WTC11 (cell line): ENCODE measurements around the gene FOXK1. TPM values are rescaled to one million over a fixed set of nuclear protein-coding genes. Genes with fewer than 3 reads are reported as not detected.

Experiments used
- ATAC-seq: fragments of 200-7000 bp; cut with Tn5 transposase; 2 replicates; pipeline ENCODE4 v1.10.0; 2021; ENCODE audit warnings: mild to moderate bottlenecking, moderate library complexity
- CTCF ChIA-PET: fragments of 300-600 bp; sonication (Branson Sonifier 250); formaldehyde crosslinking; loops from one replicate; lab custom pipeline; 2021; ENCODE audit warnings: antibody characterized with exemption; lab: Charles Lee
- POLR2A ChIA-PET: fragments of 350-600 bp; sonication (Branson Sonifier 250); formaldehyde crosslinking; loops from one replicate; lab custom pipeline; 2021; ENCODE audit warnings: antibody characterized with exemption; lab: Charles Lee
- DNase-seq: peaks from one replicate; pipeline ENCODE4 v3.0.0; 2021; ENCODE audit warnings: low spot score
- H3K27ac Mint-ChIP-seq: 2 replicates; pipeline ENCODE4 v1.8.0; 2021; ENCODE audit warnings: mixed read lengths
- H3K27me3 Mint-ChIP-seq: 2 replicates; pipeline ENCODE4 v1.8.0; 2021; ENCODE audit warnings: low read depth, mild to moderate bottlenecking, moderate library complexity, mixed read lengths
- H3K36me3 Mint-ChIP-seq: 2 replicates; pipeline ENCODE4 v1.8.0; 2021; ENCODE audit warnings: mixed read lengths
- H3K4me1 Mint-ChIP-seq: 2 replicates; pipeline ENCODE4 v1.8.0; 2022; ENCODE audit warnings: mixed read lengths
- H3K4me3 Mint-ChIP-seq: 2 replicates; pipeline ENCODE4 v1.8.0; 2021; ENCODE audit warnings: mild to moderate bottlenecking, moderate library complexity, mixed read lengths
- H3K9me3 Mint-ChIP-seq: 2 replicates; pipeline ENCODE4 v1.8.0; 2021; ENCODE audit warnings: mixed read lengths
- CBFB ChIP-seq: sonication (generic); formaldehyde crosslinking; IDR thresholded peaks from 2 replicates; pipeline ENCODE4 v1.8.1; 2022; ENCODE audit warnings: mild to moderate bottlenecking, low read depth, missing genetic modification reagents
- ELF4 ChIP-seq: sonication (generic); formaldehyde crosslinking; IDR thresholded peaks from 2 replicates; pipeline ENCODE4 v1.8.1; 2022; ENCODE audit warnings: low read depth, mild to moderate bottlenecking, moderate library complexity, missing genetic modification reagents
- FOXJ3 ChIP-seq: sonication (generic); formaldehyde crosslinking; IDR thresholded peaks from 2 replicates; pipeline ENCODE4 v1.9.0; 2021; ENCODE audit warnings: missing genetic modification reagents, mild to moderate bottlenecking, borderline replicate concordance
- GABPB1 ChIP-seq: sonication (generic); formaldehyde crosslinking; IDR thresholded peaks from 2 replicates; pipeline ENCODE4 v1.8.1; 2023; ENCODE audit warnings: mild to moderate bottlenecking, missing genetic modification reagents
- HMGA2 ChIP-seq: fragments of 250-450 bp; sonication (Bioruptor Pico); IDR thresholded peaks from 2 replicates; pipeline ENCODE4 v1.4.0; 2021; ENCODE audit warnings: mild to moderate bottlenecking, moderate library complexity
- IRF2 ChIP-seq: sonication (generic); formaldehyde crosslinking; IDR thresholded peaks from 2 replicates; pipeline ENCODE4 v1.8.0; 2022; ENCODE audit warnings: low read depth, missing genetic modification reagents, borderline replicate concordance
- JUN ChIP-seq: sonication (generic); formaldehyde crosslinking; IDR thresholded peaks from 2 replicates; pipeline ENCODE4 v1.8.0; 2023; ENCODE audit warnings: mild to moderate bottlenecking, missing genetic modification reagents
- KAT7 ChIP-seq: sonication (generic); formaldehyde crosslinking; IDR thresholded peaks from 2 replicates; pipeline ENCODE4 v1.8.1; 2023; ENCODE audit warnings: missing genetic modification reagents, mild to moderate bottlenecking, borderline replicate concordance
- MYBL2 ChIP-seq: sonication (generic); formaldehyde crosslinking; IDR thresholded peaks from 2 replicates; pipeline ENCODE4 v1.8.1; 2023; ENCODE audit warnings: mild to moderate bottlenecking, moderate library complexity, missing genetic modification reagents
- TEAD4 ChIP-seq: sonication (generic); formaldehyde crosslinking; IDR thresholded peaks from 2 replicates; pipeline ENCODE4 v1.8.0; 2022; ENCODE audit warnings: mild to moderate bottlenecking, missing genetic modification reagents
- TP53 ChIP-seq: sonication (generic); formaldehyde crosslinking; IDR thresholded peaks from 2 replicates; pipeline ENCODE4 v1.8.1; 2023; ENCODE audit warnings: mild to moderate bottlenecking, missing genetic modification reagents
- ZNF671 ChIP-seq: fragments of 250-450 bp; sonication (Bioruptor Pico); IDR thresholded peaks from 2 replicates; pipeline ENCODE4 v1.8.0; 2021; ENCODE audit warnings: mild to moderate bottlenecking
- total RNA-seq: library from RNA; stranded (reverse); gene quantifications from 3 replicates; pipeline ENCODE4 v1.2.3, GENCODE V29; 2021
- TF ChIP-seq, protein P1 (sequence below): sonication (generic); formaldehyde crosslinking; IDR thresholded peaks from 2 replicates; pipeline ENCODE4 v1.8.1; 2023; ENCODE audit warnings: mild to moderate bottlenecking, missing genetic modification reagents, borderline replicate concordance
- TF ChIP-seq, protein P2 (sequence below): sonication (generic); formaldehyde crosslinking; IDR thresholded peaks from 2 replicates; pipeline ENCODE4 v1.8.0; 2022; ENCODE audit warnings: mild to moderate bottlenecking, missing genetic modification reagents
- TF ChIP-seq, protein P3 (sequence below): sonication (generic); formaldehyde crosslinking; IDR thresholded peaks from 2 replicates; pipeline ENCODE4 v1.8.1; 2022; ENCODE audit warnings: low read depth, missing genetic modification reagents, borderline replicate concordance
- TF ChIP-seq, protein P4 (sequence below): sonication (generic); formaldehyde crosslinking; IDR thresholded peaks from 2 replicates; pipeline ENCODE4 v1.8.0; 2022; ENCODE audit warnings: missing genetic modification reagents
- TF ChIP-seq, protein P5 (sequence below): fragments of 200-600 bp; IDR thresholded peaks from 2 replicates; pipeline ENCODE4 v1.8.0; 2022; ENCODE audit warnings: antibody characterized with exemption

Gene FOXK1
- total RNA-seq, 1 experiment from 2014 or later, result 21.9 TPM

DNA sequence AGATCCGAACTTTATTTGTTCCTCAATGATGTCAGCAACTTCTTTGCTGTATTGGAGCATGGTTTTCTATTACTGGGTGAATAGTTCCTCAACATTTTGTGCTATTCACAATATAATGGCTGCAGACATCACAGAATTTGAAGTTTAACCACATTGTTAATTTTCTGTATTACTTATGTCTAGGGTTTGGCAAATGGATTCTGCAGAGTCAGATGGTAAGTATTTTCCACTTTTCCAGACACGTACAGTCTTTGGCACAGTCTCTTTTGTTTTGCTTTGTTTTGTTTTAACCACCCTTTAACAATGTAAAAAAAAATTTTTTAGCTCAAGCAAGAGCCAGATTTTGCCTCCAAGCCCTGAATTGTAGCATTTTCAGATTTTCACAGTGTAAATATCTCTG, 36.8 kb upstream of the FOXK1 start:
- Mint-ChIP-seq H3K36me3 (peaks cover 3% of the 10 kb centered on the region; the same call in 1 of the 2 replicates), H3K4me3 (no peak overlapping the region), H3K27me3 (peaks cover 30% of the 10 kb centered on the region), H3K4me1 (peaks cover 2% of the 10 kb centered on the region; the same call in 1 of the 2 replicates), H3K27ac (no peak overlapping the region), H3K9me3 (peaks cover 11% of the 10 kb centered on the region)
- ChIA-PET CTCF (no interaction called here), POLR2A (no interaction called here)
- ATAC-seq (no peak), DNase-seq (no peak)
- TF ChIP-seq FOXJ3 (CRISPR knock-in tag) (no peak), GABPB1 (CRISPR knock-in tag) (no peak), JUN (CRISPR knock-in tag) (no peak), TEAD4 (CRISPR knock-in tag) (no peak), ELF4 (CRISPR knock-in tag) (no peak)

DNA sequence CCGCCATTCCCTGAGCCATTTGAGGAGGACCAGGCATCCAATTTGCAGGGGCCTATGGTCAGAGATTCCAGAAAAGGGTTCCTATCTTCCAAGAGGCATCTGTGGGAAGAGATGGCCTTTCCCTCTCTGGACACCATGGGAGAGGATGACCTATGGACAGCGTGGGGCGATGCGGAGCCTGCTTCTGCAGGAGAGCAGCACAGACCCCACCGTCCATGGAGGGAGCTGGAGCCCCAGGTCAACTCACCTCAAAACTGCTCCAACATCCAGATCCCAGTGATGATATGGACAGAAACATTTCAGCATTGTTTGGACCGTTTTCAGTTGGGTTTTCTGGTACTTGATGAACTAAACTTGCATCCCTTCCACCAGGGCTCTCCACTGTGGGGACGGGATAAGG, 34.0 kb upstream of the FOXK1 start:
- Mint-ChIP-seq H3K36me3 (no peaks in the 10 kb centered on the region), H3K27ac (no peak overlapping the region), H3K4me1 (no peaks in the 10 kb centered on the region), H3K9me3 (0 out of 2 replicates have a peak, but pooled peaks cover 4% of the 10 kb centered on the region), H3K4me3 (no peak overlapping the region), H3K27me3 (peaks cover 24% of the 10 kb centered on the region)
- CTCF ChIA-PET, result interaction anchor here (1.6 kb wide), 1 partner anchor 12 kb away, joined by 6 read pairs; no protein-coding TSS in a partner anchor
- ATAC-seq (no peak), DNase-seq (no peak)
- POLR2A ChIA-PET, result no interaction called here
- TF ChIP-seq CBFB (no peak), TP53 (no peak)

DNA sequence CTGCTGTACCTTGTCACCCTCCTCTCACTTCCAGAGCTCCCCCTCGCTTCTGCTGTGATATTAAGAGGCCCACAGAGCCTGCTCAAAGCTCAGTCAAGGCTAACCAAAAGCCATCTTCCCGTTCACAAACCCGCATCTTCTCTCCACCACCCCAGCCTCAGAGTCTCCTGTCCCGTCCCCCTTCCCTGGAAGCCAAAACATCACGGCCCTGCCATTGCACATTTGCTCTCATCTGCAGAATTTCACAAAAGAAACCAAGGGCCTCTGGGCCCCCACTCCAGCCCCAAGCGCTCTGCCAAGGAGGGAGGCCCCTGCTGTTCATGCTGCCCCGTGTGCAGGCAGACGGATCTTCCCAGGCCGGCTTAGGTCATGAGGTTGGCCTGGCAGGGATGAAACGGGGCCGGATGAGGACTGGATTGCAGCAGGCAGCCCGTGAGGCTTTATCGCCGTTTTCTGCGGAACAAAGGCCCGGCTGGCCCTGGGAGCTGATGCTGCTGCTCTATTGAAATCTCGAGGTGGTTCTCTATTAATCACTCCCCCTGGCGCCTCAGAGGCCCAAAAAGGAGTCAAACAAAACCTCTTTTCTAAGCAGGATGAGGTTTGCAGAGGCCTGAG, 31.6 kb upstream of the FOXK1 start:
- no peak overlapping the region for H3K4me3 Mint-ChIP-seq
- no peak overlapping the region for H3K27ac Mint-ChIP-seq
- DNase-seq (peak; percentile 24), ATAC-seq (peak; percentile 65)
- ChIA-PET POLR2A (interaction anchor here (0.9 kb wide), 1 partner anchor 9 kb away, joined by 4 read pairs; no protein-coding TSS in a partner anchor), CTCF (interaction anchor here (0.8 kb wide), 1 partner anchor 142 kb away, joined by 3 read pairs; no protein-coding TSS in a partner anchor)
- H3K9me3 Mint-ChIP-seq, result no peaks in the 10 kb centered on the region
- no peaks in the 10 kb centered on the region for H3K36me3 Mint-ChIP-seq
- H3K27me3 Mint-ChIP-seq, result peaks cover 23% of the 10 kb centered on the region
- H3K4me1 Mint-ChIP-seq, result no peaks in the 10 kb centered on the region
- no peak for TF ChIP-seq ELF4 (CRISPR knock-in tag)
- no peak for TF ChIP-seq MYBL2 (CRISPR knock-in tag)
- no peak for TF ChIP-seq HMGA2 (CRISPR knock-in tag)
- TF ChIP-seq, protein P1, sequence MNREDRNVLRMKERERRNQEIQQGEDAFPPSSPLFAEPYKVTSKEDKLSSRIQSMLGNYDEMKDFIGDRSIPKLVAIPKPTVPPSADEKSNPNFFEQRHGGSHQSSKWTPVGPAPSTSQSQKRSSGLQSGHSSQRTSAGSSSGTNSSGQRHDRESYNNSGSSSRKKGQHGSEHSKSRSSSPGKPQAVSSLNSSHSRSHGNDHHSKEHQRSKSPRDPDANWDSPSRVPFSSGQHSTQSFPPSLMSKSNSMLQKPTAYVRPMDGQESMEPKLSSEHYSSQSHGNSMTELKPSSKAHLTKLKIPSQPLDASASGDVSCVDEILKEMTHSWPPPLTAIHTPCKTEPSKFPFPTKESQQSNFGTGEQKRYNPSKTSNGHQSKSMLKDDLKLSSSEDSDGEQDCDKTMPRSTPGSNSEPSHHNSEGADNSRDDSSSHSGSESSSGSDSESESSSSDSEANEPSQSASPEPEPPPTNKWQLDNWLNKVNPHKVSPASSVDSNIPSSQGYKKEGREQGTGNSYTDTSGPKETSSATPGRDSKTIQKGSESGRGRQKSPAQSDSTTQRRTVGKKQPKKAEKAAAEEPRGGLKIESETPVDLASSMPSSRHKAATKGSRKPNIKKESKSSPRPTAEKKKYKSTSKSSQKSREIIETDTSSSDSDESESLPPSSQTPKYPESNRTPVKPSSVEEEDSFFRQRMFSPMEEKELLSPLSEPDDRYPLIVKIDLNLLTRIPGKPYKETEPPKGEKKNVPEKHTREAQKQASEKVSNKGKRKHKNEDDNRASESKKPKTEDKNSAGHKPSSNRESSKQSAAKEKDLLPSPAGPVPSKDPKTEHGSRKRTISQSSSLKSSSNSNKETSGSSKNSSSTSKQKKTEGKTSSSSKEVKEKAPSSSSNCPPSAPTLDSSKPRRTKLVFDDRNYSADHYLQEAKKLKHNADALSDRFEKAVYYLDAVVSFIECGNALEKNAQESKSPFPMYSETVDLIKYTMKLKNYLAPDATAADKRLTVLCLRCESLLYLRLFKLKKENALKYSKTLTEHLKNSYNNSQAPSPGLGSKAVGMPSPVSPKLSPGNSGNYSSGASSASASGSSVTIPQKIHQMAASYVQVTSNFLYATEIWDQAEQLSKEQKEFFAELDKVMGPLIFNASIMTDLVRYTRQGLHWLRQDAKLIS (CRISPR knock-in tag), result no peak
- no peak for TF ChIP-seq KAT7 (CRISPR knock-in tag)
- TF ChIP-seq, protein P2, sequence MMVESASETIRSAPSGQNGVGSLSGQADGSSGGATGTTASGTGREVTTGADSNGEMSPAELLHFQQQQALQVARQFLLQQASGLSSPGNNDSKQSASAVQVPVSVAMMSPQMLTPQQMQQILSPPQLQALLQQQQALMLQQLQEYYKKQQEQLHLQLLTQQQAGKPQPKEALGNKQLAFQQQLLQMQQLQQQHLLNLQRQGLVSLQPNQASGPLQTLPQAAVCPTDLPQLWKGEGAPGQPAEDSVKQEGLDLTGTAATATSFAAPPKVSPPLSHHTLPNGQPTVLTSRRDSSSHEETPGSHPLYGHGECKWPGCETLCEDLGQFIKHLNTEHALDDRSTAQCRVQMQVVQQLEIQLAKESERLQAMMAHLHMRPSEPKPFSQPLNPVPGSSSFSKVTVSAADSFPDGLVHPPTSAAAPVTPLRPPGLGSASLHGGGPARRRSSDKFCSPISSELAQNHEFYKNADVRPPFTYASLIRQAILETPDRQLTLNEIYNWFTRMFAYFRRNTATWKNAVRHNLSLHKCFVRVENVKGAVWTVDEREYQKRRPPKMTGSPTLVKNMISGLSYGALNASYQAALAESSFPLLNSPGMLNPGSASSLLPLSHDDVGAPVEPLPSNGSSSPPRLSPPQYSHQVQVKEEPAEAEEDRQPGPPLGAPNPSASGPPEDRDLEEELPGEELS (CRISPR knock-in tag), result no peak
- TF ChIP-seq ZNF671 (CRISPR knock-in tag), result no peak
- TF ChIP-seq IRF2 (CRISPR knock-in tag), result no peak
- TF ChIP-seq, protein P3, sequence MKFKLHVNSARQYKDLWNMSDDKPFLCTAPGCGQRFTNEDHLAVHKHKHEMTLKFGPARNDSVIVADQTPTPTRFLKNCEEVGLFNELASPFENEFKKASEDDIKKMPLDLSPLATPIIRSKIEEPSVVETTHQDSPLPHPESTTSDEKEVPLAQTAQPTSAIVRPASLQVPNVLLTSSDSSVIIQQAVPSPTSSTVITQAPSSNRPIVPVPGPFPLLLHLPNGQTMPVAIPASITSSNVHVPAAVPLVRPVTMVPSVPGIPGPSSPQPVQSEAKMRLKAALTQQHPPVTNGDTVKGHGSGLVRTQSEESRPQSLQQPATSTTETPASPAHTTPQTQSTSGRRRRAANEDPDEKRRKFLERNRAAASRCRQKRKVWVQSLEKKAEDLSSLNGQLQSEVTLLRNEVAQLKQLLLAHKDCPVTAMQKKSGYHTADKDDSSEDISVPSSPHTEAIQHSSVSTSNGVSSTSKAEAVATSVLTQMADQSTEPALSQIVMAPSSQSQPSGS, result no peak
- TF ChIP-seq, protein P4, sequence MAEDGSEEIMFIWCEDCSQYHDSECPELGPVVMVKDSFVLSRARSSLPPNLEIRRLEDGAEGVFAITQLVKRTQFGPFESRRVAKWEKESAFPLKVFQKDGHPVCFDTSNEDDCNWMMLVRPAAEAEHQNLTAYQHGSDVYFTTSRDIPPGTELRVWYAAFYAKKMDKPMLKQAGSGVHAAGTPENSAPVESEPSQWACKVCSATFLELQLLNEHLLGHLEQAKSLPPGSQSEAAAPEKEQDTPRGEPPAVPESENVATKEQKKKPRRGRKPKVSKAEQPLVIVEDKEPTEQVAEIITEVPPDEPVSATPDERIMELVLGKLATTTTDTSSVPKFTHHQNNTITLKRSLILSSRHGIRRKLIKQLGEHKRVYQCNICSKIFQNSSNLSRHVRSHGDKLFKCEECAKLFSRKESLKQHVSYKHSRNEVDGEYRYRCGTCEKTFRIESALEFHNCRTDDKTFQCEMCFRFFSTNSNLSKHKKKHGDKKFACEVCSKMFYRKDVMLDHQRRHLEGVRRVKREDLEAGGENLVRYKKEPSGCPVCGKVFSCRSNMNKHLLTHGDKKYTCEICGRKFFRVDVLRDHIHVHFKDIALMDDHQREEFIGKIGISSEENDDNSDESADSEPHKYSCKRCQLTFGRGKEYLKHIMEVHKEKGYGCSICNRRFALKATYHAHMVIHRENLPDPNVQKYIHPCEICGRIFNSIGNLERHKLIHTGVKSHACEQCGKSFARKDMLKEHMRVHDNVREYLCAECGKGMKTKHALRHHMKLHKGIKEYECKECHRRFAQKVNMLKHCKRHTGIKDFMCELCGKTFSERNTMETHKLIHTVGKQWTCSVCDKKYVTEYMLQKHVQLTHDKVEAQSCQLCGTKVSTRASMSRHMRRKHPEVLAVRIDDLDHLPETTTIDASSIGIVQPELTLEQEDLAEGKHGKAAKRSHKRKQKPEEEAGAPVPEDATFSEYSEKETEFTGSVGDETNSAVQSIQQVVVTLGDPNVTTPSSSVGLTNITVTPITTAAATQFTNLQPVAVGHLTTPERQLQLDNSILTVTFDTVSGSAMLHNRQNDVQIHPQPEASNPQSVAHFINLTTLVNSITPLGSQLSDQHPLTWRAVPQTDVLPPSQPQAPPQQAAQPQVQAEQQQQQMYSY (CRISPR knock-in tag), result no peak
- TF ChIP-seq, protein P5, sequence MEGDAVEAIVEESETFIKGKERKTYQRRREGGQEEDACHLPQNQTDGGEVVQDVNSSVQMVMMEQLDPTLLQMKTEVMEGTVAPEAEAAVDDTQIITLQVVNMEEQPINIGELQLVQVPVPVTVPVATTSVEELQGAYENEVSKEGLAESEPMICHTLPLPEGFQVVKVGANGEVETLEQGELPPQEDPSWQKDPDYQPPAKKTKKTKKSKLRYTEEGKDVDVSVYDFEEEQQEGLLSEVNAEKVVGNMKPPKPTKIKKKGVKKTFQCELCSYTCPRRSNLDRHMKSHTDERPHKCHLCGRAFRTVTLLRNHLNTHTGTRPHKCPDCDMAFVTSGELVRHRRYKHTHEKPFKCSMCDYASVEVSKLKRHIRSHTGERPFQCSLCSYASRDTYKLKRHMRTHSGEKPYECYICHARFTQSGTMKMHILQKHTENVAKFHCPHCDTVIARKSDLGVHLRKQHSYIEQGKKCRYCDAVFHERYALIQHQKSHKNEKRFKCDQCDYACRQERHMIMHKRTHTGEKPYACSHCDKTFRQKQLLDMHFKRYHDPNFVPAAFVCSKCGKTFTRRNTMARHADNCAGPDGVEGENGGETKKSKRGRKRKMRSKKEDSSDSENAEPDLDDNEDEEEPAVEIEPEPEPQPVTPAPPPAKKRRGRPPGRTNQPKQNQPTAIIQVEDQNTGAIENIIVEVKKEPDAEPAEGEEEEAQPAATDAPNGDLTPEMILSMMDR, result no peak
